Measurements from ENCODE around the gene VWDE.
"Not testable (repeated sequence)": the region's sequence is repeated elsewhere in the genome, so short reads cannot be mapped to it uniquely, and the experiment has no call there.

VWDE gene

DNA sequence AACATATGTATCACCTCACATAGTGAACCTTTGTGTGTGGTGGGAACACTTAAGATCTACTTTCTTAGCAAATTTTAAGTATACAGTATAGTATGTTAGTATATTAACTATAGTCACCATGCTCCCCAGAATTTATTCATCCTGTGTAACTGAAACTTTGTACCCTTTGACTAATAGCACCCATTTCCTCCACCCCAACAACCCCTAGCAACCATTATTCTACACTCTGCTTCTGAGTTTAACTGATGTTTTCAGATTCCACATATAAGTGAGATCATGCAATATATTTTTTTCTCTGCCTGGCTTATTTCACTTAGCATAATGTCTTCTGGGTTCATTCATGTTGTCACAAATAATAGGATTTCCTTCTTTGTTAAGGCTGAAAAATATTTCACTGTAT lies 6.9 kb upstream of the VWDE start:
- Histone ChIP-seq H3K27me3 (replicated peaks; ENCODE audit: control insufficient read depth, insufficient read depth, low read length) (no peaks in the 10 kb centered on the region), H3K4me3 (replicated peaks; ENCODE audit: low read depth, low read length) (no peak overlapping the region), H3K36me3 (ENCODE audit: control insufficient read depth, insufficient read depth, low read length) (no peaks in the 10 kb centered on the region)
- no peak for DNase-seq (ENCODE audit: extremely low read depth, insufficient read length)
- TF ChIP-seq, protein P1, sequence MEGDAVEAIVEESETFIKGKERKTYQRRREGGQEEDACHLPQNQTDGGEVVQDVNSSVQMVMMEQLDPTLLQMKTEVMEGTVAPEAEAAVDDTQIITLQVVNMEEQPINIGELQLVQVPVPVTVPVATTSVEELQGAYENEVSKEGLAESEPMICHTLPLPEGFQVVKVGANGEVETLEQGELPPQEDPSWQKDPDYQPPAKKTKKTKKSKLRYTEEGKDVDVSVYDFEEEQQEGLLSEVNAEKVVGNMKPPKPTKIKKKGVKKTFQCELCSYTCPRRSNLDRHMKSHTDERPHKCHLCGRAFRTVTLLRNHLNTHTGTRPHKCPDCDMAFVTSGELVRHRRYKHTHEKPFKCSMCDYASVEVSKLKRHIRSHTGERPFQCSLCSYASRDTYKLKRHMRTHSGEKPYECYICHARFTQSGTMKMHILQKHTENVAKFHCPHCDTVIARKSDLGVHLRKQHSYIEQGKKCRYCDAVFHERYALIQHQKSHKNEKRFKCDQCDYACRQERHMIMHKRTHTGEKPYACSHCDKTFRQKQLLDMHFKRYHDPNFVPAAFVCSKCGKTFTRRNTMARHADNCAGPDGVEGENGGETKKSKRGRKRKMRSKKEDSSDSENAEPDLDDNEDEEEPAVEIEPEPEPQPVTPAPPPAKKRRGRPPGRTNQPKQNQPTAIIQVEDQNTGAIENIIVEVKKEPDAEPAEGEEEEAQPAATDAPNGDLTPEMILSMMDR (IDR thresholded peaks at IDR 0.05; ENCODE audit: insufficient read depth, low read length, poor library complexity, severe bottlenecking): no peak

DNA sequence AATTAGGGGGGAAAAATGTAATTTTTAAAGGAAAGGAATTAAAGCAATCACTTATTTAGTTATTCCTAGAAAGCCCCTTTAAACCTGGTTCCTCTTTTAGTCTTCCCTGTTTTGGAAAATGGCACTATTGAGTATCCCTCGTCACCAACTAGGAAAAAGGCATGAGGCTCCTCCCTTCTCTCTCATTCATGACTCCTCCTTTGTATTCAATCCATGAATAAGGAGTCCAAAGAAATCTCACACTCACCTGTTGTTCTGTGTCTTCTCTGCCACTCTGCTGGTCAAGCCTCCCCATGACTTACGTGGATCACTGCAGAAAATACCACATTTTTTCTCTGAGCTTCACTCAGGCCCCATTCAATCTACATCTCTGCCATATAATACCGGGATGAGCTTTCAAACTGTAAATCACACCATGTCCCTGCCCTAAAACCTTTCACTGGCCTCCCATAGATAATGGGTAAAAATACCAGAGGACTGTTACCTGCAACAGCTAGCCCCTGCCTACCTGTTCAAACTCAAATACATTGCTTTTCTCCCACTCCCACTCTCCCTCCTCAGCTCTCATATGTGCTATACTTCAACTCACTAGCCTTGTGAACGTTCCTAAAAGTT lies 5.5 kb upstream of the VWDE start:
- no peak for DNase-seq (ENCODE audit: extremely low read depth, insufficient read length)
- no peak overlapping the region for H3K4me3 ChIP-seq (replicated peaks; ENCODE audit: low read depth, low read length)
- TF ChIP-seq, protein P1 (IDR thresholded peaks at IDR 0.05; ENCODE audit: insufficient read depth, low read length, poor library complexity, severe bottlenecking): no peak

GRCh38 chr7:12407652-12408051 lies 4.0 kb upstream of the VWDE start:
- H3K36me3 ChIP-seq (ENCODE audit: control insufficient read depth, insufficient read depth, low read length); DNase-seq (ENCODE audit: extremely low read depth, insufficient read length); H3K4me3 ChIP-seq (replicated peaks; ENCODE audit: low read depth, low read length); H3K27me3 ChIP-seq (replicated peaks; ENCODE audit: control insufficient read depth, insufficient read depth, low read length): not testable (repeated sequence)

More for the DNA sequence above, 5.5 kb upstream of the VWDE start:
- Histone ChIP-seq H3K27me3 (replicated peaks; ENCODE audit: control insufficient read depth, insufficient read depth, low read length) (no peaks in the 10 kb centered on the region), H3K36me3 (ENCODE audit: control insufficient read depth, insufficient read depth, low read length) (no peaks in the 10 kb centered on the region)

DNA sequence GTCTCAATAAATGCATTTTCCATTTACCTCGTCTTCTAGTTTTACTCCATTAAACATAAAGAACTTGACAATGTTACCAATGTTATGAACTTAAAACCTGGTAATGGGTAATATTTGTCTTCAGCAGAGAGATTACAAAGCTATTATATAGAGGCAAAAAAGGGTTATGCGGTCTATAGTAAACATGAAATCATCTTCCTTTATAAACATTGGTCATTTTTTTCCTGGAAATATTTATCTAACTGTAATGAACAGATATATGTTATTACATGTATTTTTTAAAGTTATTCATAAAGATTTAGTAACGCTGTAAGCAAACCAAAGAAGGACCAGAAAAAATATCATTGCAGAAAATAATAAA lies 1.3 kb downstream of the VWDE start:
- no peak for DNase-seq (ENCODE audit: extremely low read depth, insufficient read length)
- TF ChIP-seq, protein P1 (IDR thresholded peaks at IDR 0.05; ENCODE audit: insufficient read depth, low read length, poor library complexity, severe bottlenecking): no peak
- Histone ChIP-seq H3K36me3 (ENCODE audit: control insufficient read depth, insufficient read depth, low read length) (no peaks in the 10 kb centered on the region), H3K4me3 (replicated peaks; ENCODE audit: low read depth, low read length) (no peak overlapping the region), H3K27me3 (replicated peaks; ENCODE audit: control insufficient read depth, insufficient read depth, low read length) (no peaks in the 10 kb centered on the region; the same call in 1 of the 2 replicates)

DNA sequence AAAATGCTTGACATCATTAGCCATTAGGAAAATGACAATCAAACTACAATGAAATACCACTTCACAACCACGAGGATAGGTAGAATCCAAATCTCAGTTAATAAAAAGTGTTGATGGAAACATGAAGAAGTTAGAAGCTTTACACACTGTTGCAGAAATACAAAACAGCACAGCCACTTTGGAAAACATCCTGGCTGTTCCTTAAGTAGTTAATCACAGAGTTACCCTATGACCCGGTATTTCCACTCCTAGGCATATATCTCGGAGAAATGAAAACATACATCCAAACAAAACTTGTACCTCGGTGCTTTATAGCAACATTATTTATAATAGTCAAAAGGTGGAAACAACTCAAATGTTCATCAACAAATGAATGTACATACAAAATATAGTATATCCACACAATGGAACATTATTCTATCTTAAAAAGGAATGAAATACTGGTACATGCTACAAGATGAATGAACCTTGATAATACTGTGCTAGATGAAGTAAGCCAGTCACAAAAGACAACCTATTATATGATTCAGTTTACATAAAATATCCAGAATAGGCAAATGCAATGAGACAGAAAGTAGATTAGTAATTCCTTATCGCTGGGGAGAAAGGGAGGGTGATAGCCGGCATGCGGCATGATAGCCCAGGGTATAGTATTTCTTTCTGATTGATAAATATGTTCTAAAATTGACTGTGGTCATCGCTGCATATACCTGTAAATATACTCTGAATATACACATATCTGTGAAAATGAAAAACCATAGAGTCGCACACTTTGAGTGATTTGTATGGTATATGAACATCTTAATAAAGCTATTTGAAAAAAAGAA lies 1.9 kb downstream of the VWDE start:
- no peaks in the 10 kb centered on the region for H3K36me3 ChIP-seq (ENCODE audit: control insufficient read depth, insufficient read depth, low read length)
- H3K27me3 ChIP-seq (replicated peaks; ENCODE audit: control insufficient read depth, insufficient read depth, low read length): no peaks in the 10 kb centered on the region; the same call in 1 of the 2 replicates
- DNase-seq (ENCODE audit: extremely low read depth, insufficient read length): no peak
- TF ChIP-seq, protein P1 (IDR thresholded peaks at IDR 0.05; ENCODE audit: insufficient read depth, low read length, poor library complexity, severe bottlenecking): no peak
- H3K4me3 ChIP-seq (replicated peaks; ENCODE audit: low read depth, low read length): no peak overlapping the region

DNA sequence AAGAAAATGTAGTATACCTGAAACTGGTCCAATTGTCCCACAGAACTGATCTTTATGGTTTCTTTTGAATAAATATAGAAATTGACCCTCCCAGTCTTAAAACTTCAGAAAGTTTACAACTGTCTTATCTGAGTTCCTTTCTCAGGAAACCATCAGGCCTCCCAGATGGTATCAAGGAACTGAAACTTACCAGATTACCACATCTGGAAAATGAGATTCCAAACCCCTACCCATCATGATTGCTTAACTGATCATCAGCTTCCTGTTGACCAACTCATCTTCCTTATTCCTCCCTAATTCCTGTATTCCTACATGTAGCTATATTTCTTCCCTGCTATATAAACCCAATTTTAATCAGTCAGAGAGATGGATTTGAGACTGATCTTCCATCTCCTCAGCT lies 5.5 kb downstream of the VWDE start:
- TF ChIP-seq, protein P1 (IDR thresholded peaks at IDR 0.05; ENCODE audit: insufficient read depth, low read length, poor library complexity, severe bottlenecking): no peak
- H3K27me3 ChIP-seq (replicated peaks; ENCODE audit: control insufficient read depth, insufficient read depth, low read length): no peaks in the 10 kb centered on the region
- no peaks in the 10 kb centered on the region for H3K36me3 ChIP-seq (ENCODE audit: control insufficient read depth, insufficient read depth, low read length)
- no peak overlapping the region for H3K4me3 ChIP-seq (replicated peaks; ENCODE audit: low read depth, low read length)
- no peak for DNase-seq (ENCODE audit: extremely low read depth, insufficient read length)
